ENCODE results near the gene XRCC5. TPM values are rescaled to one million over a fixed set of nuclear protein-coding genes. Genes with fewer than 3 reads are reported as not detected.

XRCC5 gene
- polyA plus RNA-seq, 1 donor: 143 TPM

GRCh38 chr2:216224388-216224787, 115.2 kb downstream of the XRCC5 start:
- DNase-seq (ENCODE audit: low read depth): no peak

DNA sequence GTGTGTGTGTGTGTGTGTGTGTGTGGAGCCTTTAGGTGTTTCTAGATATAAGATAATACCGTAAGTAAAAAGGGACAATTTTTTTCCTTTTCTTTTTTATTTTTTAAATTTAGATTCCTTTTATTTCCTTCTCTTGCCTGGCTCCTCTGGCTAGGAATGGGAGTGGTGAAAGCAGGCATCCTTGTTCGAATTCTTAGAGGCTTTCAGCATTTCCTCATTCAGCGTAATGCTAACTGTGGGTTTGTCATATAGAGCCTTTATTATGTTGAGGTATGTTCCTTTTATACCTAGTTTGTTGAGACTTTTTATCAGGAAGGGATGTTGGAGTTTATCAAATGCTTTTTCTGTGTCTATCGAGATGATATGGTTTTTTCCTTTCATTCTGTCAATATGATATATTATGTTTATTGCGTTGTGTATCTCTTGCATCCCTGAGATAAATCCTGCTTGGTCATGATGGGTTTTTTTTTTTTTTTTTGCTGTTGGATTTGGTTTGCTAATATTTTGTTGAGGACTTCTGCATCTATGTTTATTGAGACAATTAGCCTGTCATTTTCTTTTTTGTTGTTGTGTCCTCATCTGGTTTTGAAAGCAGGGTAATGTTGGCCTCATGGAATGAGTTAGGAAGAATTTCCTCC, 120.2 kb downstream of the XRCC5 start:
- no peak for DNase-seq (ENCODE audit: low read depth)

GRCh38 chr2:216231867-216232266, 122.7 kb downstream of the XRCC5 start:
- DNase-seq (ENCODE audit: low read depth): no peak

GRCh38 chr2:216232721-216233120, 123.6 kb downstream of the XRCC5 start:
- DNase-seq (ENCODE audit: low read depth): no peak

DNA sequence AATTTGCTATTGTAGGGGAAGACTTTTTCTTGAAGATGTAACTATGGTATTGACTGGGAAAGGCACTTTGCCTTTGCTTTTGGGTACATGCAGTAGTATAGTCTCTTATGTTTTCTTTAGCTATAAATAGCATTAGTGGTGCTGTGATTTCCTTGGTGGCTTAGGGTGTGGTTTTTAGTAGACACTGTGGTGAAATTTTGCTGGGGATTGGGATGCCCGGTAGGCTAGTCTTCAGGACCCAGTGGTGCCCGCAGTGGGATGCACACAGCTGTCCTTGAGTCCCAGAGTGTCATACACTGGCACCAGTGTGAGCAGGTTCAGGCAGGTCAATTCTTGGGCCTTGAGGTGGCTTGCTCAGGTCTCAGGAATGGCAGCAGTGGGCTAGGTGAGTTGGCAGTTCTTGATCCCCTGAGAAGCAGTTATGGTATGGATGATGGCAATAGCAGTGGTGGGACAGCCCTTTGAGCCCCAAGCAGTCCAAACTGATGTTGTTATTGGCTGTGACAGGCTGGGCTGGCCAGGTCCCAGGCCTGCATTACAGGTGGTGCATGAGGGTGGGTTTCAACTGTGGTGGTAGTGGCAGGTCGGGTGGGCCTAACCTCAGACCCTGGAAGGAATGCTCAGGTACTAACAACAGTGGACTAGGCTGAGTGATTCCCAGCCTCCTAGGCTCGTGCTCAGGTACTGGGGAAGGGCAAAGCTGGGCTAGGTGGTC, 124.3 kb downstream of the XRCC5 start:
- no peak for DNase-seq (ENCODE audit: low read depth)

- no peak for DNase-seq (ENCODE audit: low read depth)
Observed at GRCh38 chr2:216234106-216234505, 125.0 kb downstream of the XRCC5 start.

DNA sequence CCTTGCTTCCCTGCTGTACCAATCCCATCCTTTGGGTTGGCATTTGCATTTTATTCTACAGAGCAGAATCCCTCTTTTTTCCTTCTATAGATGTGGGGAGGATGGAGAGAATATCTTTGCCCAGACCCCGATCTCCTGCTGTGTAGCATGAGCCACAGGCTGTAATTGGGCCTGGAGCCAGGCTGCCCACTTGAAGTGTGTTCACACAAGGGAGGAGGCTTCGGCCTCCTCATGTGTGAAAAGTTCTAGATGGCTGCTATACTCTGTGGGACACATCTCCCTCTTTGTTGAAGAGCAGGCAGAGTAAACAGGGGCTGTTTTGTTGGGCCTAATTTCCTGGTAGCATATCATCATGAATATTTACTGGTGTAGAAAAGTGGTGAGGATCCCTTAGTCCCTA, 126.3 kb downstream of the XRCC5 start:
- no peak for DNase-seq (ENCODE audit: low read depth)

- no peak for DNase-seq (ENCODE audit: low read depth)
Observed at GRCh38 chr2:216235896-216236295, 126.7 kb downstream of the XRCC5 start.

GRCh38 chr2:216236486-216236885, 127.3 kb downstream of the XRCC5 start:
- no peak for DNase-seq (ENCODE audit: low read depth)

GRCh38 chr2:216242365-216242764, 133.2 kb downstream of the XRCC5 start:
- no peak for DNase-seq (ENCODE audit: low read depth)

DNA sequence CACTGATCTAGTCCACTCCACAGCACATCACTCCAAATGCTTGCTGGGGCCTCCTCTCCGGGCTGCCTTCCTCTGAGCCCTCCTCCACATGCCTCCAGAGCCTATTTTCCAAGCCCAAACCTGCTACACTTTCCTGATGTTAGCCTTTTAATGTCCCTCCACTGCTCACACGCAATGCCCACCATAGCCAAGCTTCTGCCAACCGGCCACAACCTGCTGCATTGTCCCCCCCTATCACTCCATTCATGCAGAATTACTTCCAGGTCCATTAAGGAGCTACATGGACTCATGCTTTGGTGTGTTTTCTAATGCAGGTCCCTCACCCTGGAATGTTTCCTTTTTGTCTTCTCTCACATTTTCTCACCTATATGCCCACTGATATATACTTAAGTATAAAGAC, 133.9 kb downstream of the XRCC5 start:
- DNase-seq (ENCODE audit: low read depth): no peak

- no peak for DNase-seq (ENCODE audit: low read depth)
Observed at GRCh38 chr2:216245391-216245975, 136.3 kb downstream of the XRCC5 start.

DNA sequence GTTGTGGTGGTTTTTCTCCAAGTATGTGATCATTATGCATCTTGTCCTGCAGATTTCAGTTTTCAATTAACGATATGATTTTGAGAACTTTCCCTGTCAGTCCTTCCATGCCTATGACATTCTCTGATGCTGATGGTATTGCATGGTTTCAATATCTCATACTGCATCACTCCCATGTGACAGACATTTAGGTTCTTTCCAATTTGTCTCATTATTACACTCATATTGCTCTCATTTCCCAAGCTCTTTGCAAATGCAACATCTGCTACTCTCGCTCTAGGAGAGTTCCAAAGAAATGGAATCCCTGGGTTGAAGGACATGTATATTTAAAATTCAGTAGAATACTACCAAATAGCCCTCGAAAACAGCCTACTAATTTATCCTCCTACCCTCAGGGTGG, 137.6 kb downstream of the XRCC5 start:
- DNase-seq (ENCODE audit: low read depth): no peak

Other genes starting within 250 kb of the XRCC5 start
- 2.5 TPM for gene MREG, start 95.8 kb upstream of the XRCC5 start, polyA plus RNA-seq (ENCODE audit: insufficient read length)
- gene PECR, start 27.5 kb upstream of the XRCC5 start, polyA plus RNA-seq (ENCODE audit: insufficient read length): 6.4 TPM
- 4.5 TPM for gene TMEM169, start 27.4 kb upstream of the XRCC5 start, polyA plus RNA-seq (ENCODE audit: insufficient read length)